Fibroblast of pulmonary artery (primary cell): Measurements from ENCODE around the gene POGZ.

ENCODE experiments used
- DNase-seq: peaks from one replicate; pipeline ENCODE4 v3.0.0-alpha.2; 2010; ENCODE audit warnings: low read depth
- H3K4me3 ChIP-seq: replicated peaks from 2 replicates; pipeline ENCODE4 v1.5.1; 2011; ENCODE audit warnings: low read depth, mild to moderate bottlenecking, control low read depth, low read length, moderate library complexity
- CTCF ChIP-seq: IDR thresholded peaks from 2 replicates; pipeline ENCODE4 v1.5.1; 2011; ENCODE audit warnings: mild to moderate bottlenecking, control low read depth, low read length, inconsistent platforms; ENCODE audit errors: missing control alignments

The POGZ gene

GRCh38 chr1:151465026-151465425 lies 5.7 kb upstream of the POGZ start:
- TF ChIP-seq CTCF: no peak
- DNase-seq: no peak
- H3K4me3 ChIP-seq: no peak overlapping the region

- no peak for TF ChIP-seq CTCF
- no peak for DNase-seq
- no peak overlapping the region for H3K4me3 ChIP-seq
These were observed 2.4 kb upstream of the POGZ start for GRCh38 chr1:151461694-151462093.

- peak; percentile 71 for DNase-seq
- no peak for TF ChIP-seq CTCF
- peak overlapping the region; percentile 94 for H3K4me3 ChIP-seq
These were observed 428 bp downstream of the POGZ start for GRCh38 chr1:151458802-151459330.

- H3K4me3 ChIP-seq: peak overlapping the region; percentile 94
- no peak for TF ChIP-seq CTCF
- DNase-seq: peak; percentile 90
These were observed 1.1 kb downstream of the POGZ start for GRCh38 chr1:151457911-151458801.

GRCh38 chr1:151455966-151456365 lies 3.3 kb downstream of the POGZ start:
- no peak for TF ChIP-seq CTCF
- DNase-seq: peak; percentile 38
- H3K4me3 ChIP-seq: no peak overlapping the region

GRCh38 chr1:151455231-151455630 lies 4.1 kb downstream of the POGZ start:
- DNase-seq: no peak
- TF ChIP-seq CTCF: no peak
- H3K4me3 ChIP-seq: no peak overlapping the region
